Hepatocyte (in vitro differentiated cells): ENCODE results near the gene CAMKMT. TPM values are rescaled to one million over a fixed set of nuclear protein-coding genes. Genes with fewer than 3 reads are reported as not detected.

Experiments used
- DNase-seq: peaks from one replicate; pipeline ENCODE4 v3.0.0-alpha.2; 2016; ENCODE audit warnings: low spot score
- H2AFZ ChIP-seq: fragments of 200-600 bp; sonication (generic); 2 replicates; pipeline ENCODE4 v1.6.0; 2016; ENCODE audit warnings: antibody characterized with exemption, mild to moderate bottlenecking
- H3K27ac ChIP-seq: fragments of 200-600 bp; sonication (generic); 2 replicates; pipeline ENCODE4 v1.5.1; 2016; ENCODE audit warnings: mild to moderate bottlenecking
- H3K27me3 ChIP-seq: fragments of 200-600 bp; sonication (generic); 2 replicates; pipeline ENCODE4 v1.6.1; 2016
- H3K36me3 ChIP-seq: fragments of 200-600 bp; sonication (generic); replicated peaks from 2 replicates; pipeline ENCODE4 v1.5.1; 2016; ENCODE audit warnings: low read depth; ENCODE audit not compliant: insufficient read depth
- H3K4me1 ChIP-seq: fragments of 200-600 bp; sonication (generic); 2 replicates; pipeline ENCODE4 v1.5.1; 2016; ENCODE audit warnings: mild to moderate bottlenecking, moderate library complexity; ENCODE audit not compliant: insufficient read depth
- H3K4me2 ChIP-seq: fragments of 200-600 bp; sonication (generic); 2 replicates; pipeline ENCODE4 v1.6.0; 2016
- H3K4me3 ChIP-seq: fragments of 200-600 bp; sonication (generic); 2 replicates; pipeline ENCODE4 v1.5.1; 2016; ENCODE audit warnings: mild to moderate bottlenecking
- H3K79me2 ChIP-seq: fragments of 200-600 bp; sonication (generic); 2 replicates; pipeline ENCODE4 v1.6.0; 2017; ENCODE audit warnings: mild to moderate bottlenecking
- H3K9me2 ChIP-seq: fragments of 200-600 bp; sonication (generic); replicated peaks from 2 replicates; pipeline ENCODE4 v1.6.0; 2017; ENCODE audit warnings: mild to moderate bottlenecking; ENCODE audit not compliant: insufficient read depth
- H3K9me3 ChIP-seq: fragments of 200-600 bp; sonication (generic); 2 replicates; pipeline ENCODE4 v1.5.1; 2016; ENCODE audit warnings: low read depth, mild to moderate bottlenecking
- H4K20me1 ChIP-seq: fragments of 200-600 bp; sonication (generic); 2 replicates; pipeline ENCODE4 v1.6.0; 2016; ENCODE audit warnings: mild to moderate bottlenecking; ENCODE audit not compliant: insufficient read depth, poor library complexity, severe bottlenecking
- EZH2 ChIP-seq: fragments of 200-600 bp; sonication (generic); IDR thresholded peaks from 2 replicates; pipeline ENCODE4 v1.6.1; 2016; ENCODE audit warnings: antibody characterized with exemption, mild to moderate bottlenecking, borderline replicate concordance
- EZH2phosphoT487 ChIP-seq: fragments of 200-600 bp; sonication (generic); IDR thresholded peaks from one replicate; pipeline ENCODE4 v1.6.1; 2018; ENCODE audit warnings: antibody characterized with exemption, mild to moderate bottlenecking, low read depth, moderate library complexity; ENCODE audit not compliant: unreplicated experiment, severe bottlenecking
- WGBS: methylation state at CpG from one replicate; pipeline ENCODE4 v1.1.6; 2016; ENCODE audit warnings: low lambda C conversion rate; ENCODE audit errors: missing lambda C conversion rate; 5-methylcytosine and 5-hydroxymethylcytosine counted together
- polyA plus RNA-seq: library from polyadenylated mRNA; unstranded; fragments of >200 nt; fragmentation: Nextera tagmentation; extraction: Ambion mirVana; gene quantifications from 2 replicates; pipeline ENCODE4 v1.2.1, GENCODE V29; 2016
- total RNA-seq: library from RNA; depleted of rRNA; stranded (reverse); fragments of >200 nt; gene quantifications from 2 replicates; pipeline ENCODE4 v1.2.3, GENCODE V29; 2014
- TF ChIP-seq, protein P1 (sequence below): fragments of 200-600 bp; sonication (generic); IDR thresholded peaks from 2 replicates; pipeline ENCODE4 v1.5.1; 2016; ENCODE audit warnings: antibody characterized with exemption, mild to moderate bottlenecking; ENCODE audit not compliant: poor library complexity

The CAMKMT gene
- total and polyA plus RNA-seq, 2 experiments from 2014 or later: 10.3 to 12.7 TPM

DNA sequence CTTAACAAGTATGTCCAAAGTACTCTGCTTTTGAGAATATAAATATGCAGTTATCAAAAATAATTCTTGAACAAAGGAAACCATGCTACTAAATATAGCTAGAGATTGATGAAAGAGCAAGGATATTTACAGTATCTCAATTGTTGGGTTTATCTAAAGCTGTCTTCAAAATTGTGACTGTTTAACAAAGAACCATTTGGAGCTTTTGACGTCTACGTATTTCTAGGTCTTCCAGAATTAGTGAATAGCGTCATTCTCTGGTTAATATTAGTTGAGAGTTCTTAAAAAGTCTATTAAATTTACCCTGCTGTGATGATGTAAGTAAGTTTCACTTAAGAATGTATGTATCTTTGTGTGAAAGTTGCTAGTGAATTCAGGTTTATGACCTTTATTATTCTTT is 356.7 kb downstream of the CAMKMT start:
- no peak overlapping the region for H3K27ac ChIP-seq
- no peaks in the 10 kb centered on the region for H3K27me3 ChIP-seq
- no peaks in the 10 kb centered on the region for H3K36me3 ChIP-seq
- no peak overlapping the region for H2AFZ ChIP-seq
- H3K79me2 ChIP-seq: no peaks in the 10 kb centered on the region
- WGBS: 96% methylated on average over 3 of the region's 3 CpGs
- TF ChIP-seq EZH2: no peak
- TF ChIP-seq, protein P1, sequence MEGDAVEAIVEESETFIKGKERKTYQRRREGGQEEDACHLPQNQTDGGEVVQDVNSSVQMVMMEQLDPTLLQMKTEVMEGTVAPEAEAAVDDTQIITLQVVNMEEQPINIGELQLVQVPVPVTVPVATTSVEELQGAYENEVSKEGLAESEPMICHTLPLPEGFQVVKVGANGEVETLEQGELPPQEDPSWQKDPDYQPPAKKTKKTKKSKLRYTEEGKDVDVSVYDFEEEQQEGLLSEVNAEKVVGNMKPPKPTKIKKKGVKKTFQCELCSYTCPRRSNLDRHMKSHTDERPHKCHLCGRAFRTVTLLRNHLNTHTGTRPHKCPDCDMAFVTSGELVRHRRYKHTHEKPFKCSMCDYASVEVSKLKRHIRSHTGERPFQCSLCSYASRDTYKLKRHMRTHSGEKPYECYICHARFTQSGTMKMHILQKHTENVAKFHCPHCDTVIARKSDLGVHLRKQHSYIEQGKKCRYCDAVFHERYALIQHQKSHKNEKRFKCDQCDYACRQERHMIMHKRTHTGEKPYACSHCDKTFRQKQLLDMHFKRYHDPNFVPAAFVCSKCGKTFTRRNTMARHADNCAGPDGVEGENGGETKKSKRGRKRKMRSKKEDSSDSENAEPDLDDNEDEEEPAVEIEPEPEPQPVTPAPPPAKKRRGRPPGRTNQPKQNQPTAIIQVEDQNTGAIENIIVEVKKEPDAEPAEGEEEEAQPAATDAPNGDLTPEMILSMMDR: no peak
- H3K4me2 ChIP-seq: no peak overlapping the region
- no peak overlapping the region for H3K4me3 ChIP-seq
- H3K9me3 ChIP-seq: no peaks in the 10 kb centered on the region
- DNase-seq: no peak
- no peaks in the 10 kb centered on the region for H3K4me1 ChIP-seq
- no peaks in the 10 kb centered on the region for H3K9me2 ChIP-seq
- H4K20me1 ChIP-seq: no peaks in the 10 kb centered on the region

DNA sequence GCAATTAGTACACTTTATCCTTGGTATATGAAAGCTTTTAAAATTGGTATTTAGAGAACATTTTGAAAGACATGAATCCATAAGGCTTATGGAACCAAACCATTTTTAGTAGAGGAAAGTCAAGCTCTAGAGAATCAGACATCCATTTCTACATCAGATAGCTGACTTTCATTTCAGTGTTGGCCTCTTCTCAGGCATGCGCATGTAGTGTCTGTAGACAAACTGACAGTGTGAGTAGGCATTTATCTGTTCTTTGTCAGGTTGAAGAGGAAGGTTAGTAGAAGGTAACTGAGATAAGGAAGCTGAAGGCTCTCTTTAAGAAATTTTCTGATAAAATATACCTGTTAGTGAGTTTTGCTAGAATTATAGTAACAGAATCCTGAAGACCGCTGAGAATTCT is 357.8 kb downstream of the CAMKMT start:
- Histone ChIP-seq H3K4me2 (no peak overlapping the region), H3K4me1 (no peaks in the 10 kb centered on the region), H3K9me2 (no peaks in the 10 kb centered on the region), H3K27ac (no peak overlapping the region), H3K79me2 (no peaks in the 10 kb centered on the region), H3K36me3 (no peaks in the 10 kb centered on the region), H3K4me3 (no peak overlapping the region), H4K20me1 (no peaks in the 10 kb centered on the region), H3K9me3 (no peaks in the 10 kb centered on the region), H2AFZ (no peak overlapping the region), H3K27me3 (no peaks in the 10 kb centered on the region)
- TF ChIP-seq EZH2: no peak
- TF ChIP-seq EZH2phosphoT487: no peak
- TF ChIP-seq, protein P1: no peak
- DNase-seq: no peak
- 93% methylated on average over 2 of the region's 2 CpGs for WGBS

DNA sequence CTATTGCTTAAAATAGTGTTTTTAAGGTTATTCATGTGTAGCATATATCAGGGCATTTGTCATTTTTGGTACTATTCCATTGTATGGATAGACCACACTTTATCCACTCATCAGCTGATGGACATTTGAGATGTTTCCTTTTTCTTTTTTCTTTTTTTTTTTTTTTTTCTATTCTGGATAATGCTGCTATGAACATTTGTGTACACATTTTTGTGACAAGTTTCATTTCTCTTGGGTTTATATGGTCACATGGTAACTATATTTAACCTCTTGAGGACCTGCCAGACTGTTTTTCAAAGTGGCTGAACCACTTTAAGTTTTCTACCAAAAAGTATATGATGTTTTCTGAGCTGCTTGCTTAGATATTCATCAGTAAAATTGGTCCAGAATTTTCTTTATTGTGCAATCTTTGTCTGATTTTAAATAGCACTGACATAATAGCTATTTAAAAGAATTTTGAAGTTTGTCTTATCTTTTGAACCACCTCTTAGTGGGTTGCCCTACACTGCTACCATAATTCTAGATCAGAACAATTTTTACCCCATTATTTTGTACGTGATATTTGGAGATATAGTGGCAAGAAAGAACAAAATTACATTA is 360.4 kb downstream of the CAMKMT start:
- no peaks in the 10 kb centered on the region for H3K36me3 ChIP-seq
- H3K4me3 ChIP-seq: no peak overlapping the region
- H3K4me2 ChIP-seq: no peak overlapping the region
- TF ChIP-seq EZH2phosphoT487 (no peak), EZH2 (no peak)
- TF ChIP-seq, protein P1: no peak
- H3K9me2 ChIP-seq: no peaks in the 10 kb centered on the region
- H3K4me1 ChIP-seq: no peaks in the 10 kb centered on the region
- 81% methylated on average over 1 of the region's 1 CpG for WGBS
- no peaks in the 10 kb centered on the region for H3K79me2 ChIP-seq
- no peak overlapping the region for H2AFZ ChIP-seq
- H3K9me3 ChIP-seq: no peaks in the 10 kb centered on the region
- H3K27ac ChIP-seq: no peak overlapping the region
- DNase-seq: no peak
- H3K27me3 ChIP-seq: peaks cover 4% of the 10 kb centered on the region
- H4K20me1 ChIP-seq: no peaks in the 10 kb centered on the region

DNA sequence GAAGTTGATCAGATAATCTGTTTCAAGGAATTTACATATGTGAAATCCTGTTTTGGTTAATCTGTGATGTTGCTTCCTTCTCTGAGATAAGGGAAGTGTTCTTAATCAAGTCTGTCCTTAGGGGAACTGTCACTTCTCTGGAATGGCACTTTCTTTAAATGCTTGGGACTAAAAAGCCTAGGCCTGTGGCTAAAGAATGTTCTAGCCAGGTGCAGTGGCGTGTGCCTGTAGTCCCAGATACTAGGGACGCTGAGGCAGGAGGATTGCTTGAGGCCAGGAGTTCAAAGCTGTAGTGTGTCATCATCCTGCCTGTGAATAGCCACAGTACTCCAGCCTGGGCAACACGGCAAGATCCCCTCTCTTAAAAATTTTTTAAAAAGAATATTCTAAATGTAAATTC is 362.2 kb downstream of the CAMKMT start:
- Histone ChIP-seq H4K20me1 (no peaks in the 10 kb centered on the region), H3K36me3 (no peaks in the 10 kb centered on the region), H3K4me1 (no peaks in the 10 kb centered on the region), H3K9me2 (no peaks in the 10 kb centered on the region), H3K9me3 (no peaks in the 10 kb centered on the region), H2AFZ (no peak overlapping the region), H3K4me3 (no peak overlapping the region), H3K4me2 (no peak overlapping the region), H3K79me2 (no peaks in the 10 kb centered on the region), H3K27me3 (peaks cover 4% of the 10 kb centered on the region), H3K27ac (no peak overlapping the region)
- TF ChIP-seq EZH2 (no peak), EZH2phosphoT487 (no peak)
- TF ChIP-seq, protein P1: no peak
- no peak for DNase-seq
- WGBS: 93% methylated on average over 3 of the region's 3 CpGs
